GM18909 (cell line): ENCODE measurements around the gene CRLF1.
"Not testable (repeated sequence)": the region's sequence is repeated elsewhere in the genome, so short reads cannot be mapped to it uniquely, and the experiment has no call there.

Experiments used
- ATAC-seq: cut with Tn5 transposase; IDR thresholded peaks from one replicate; pipeline ENCODE4 v1.9.1; 2021; ENCODE audit warnings: mild to moderate bottlenecking; ENCODE audit not compliant: unreplicated experiment, poor library complexity

Gene CRLF1

DNA sequence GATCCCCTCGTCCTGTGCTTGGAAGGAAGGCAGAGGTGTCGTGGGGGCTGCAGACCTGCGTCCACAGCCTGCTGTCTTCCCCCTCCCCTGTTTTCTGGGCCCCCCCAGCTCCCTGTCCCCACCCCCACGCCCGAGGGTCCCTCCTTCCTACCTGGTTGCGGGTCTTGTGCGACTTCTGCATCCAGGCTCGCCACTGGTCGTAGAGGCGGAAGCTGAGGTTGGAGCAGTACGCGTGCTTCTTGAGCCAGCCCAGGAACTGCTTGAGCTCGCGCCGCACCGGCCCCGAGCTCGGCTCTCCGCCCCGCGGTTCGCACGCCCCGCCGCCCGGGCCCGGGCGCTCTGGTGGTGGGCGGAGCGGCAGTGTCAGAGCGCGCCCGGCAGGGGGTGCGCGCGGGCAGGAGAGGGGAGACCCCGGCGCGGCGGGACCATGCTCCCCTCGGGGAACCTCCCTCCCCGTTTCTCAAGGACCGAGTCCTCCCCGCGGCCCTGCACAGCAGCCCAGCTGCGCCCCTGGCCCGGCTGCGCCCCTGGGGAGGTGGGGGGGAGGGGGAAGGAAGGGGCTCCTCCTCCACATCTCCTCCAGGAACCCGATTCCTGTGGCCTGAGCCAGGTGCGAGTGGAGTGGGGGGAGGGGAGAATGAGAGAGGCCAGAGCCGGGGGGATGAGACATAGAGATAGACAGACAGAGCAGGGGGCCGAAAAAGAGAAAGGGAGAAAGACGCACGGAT lies 12.3 kb downstream of the CRLF1 start:
- ATAC-seq = peak; percentile 65

DNA sequence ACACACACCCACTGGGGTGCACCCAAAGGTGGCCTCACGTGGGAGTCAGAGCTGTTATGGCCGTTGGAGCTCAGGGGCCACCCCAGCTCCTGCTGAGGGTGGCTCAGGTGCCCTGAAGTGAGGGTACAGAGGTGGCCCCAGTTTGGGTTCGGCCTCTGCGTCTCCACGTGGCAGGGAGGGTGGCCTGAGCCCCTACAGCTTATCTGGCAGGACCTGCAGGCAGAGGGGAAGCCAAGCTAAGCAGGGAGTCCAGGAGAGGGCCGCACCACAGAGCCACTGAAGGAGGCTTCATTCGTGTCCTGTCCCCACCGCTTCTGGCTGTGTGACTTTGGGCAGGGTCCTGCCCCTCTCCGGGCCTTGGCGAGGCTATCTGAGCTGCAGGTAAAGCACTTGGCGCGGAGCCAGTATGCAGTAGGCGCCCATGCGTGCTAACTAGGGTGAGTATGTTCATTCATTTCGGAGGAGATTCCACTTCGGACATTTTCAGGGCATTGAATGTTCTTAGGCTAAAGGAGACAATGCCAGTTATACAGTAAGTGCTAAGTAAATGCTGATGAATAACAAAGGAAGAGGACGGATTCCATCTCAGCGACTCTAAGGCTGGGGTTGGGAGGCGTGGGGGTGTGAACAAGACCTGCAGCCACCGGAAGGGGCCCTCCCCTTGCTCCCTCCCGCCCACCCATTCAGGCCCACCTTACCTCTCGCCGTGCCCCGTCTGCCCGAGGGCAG lies 13.1 kb downstream of the CRLF1 start:
- ATAC-seq = no peak

DNA sequence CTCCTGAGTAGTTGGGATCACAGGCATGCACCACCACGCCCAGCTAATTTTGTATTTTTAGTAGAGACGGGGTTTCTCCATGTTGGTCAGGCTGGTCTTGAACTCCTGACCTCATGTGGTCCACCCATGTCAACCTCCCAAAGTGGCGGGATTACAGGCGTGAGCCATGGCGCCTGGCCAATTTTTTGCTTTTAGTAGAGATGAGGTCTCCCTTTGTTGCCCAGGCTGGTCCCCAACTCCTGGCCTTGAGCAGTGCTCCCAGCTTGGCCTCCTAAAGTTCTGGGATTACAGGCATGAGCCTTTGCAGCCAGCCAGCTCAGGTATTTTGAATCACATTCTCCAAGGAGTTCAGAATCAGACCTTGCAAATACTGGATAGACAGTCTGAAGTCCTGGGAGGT lies 13.9 kb downstream of the CRLF1 start:
- ATAC-seq = not testable (repeated sequence)

- ATAC-seq = no peak
Measured at GRCh38 chr19:18591735-18592385, 14.7 kb downstream of the CRLF1 start.

DNA sequence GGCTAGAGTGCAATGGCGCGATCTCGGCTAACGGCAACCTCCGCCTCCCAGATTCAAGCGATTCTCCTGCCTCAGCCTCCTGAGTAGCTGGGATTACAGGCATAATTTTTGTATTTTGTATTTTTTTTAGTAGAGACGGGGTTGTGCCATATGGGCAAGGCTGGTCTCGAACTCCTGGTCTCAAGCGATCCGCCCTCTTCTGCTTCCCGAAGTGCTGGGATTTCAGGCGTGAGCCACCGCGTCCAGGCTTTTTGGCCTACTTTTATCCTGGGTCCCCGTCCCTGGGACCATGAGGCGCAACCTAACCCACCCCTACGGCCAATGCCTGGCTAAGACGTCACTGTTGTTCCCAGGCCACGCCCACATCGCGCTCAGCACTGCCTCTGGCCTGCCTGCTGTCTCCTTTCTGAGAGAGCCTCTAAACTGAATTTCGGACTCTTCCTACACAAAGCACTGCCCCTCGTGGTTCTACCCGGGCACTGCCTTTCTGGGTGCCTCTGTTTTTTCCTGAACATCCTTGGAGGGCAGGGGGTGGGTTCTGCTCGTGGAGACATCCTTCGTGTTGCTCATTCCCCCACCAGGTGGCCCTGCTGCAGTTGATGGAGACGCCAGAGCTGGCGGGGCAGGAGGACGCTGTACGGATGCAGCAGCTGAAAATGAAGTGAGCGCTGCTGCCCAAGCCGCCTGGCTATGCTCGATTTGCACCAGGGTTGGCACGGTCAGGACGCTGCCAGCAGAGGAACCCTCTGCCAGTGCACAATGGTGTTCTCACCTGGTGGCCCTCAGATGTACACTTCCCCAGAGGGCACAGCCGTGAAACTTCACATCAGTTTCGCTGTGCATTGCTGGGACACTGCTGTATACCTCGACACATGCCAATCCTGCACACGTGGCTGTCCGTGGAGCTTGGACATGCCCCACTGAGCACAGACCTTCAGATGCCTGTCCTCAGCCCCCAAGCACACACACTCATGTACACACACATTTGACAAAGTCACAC lies 16.0 kb downstream of the CRLF1 start:
- ATAC-seq = no peak

GRCh38 chr19:18589380-18590272 lies 17.0 kb downstream of the CRLF1 start:
- ATAC-seq = peak; percentile 36

- ATAC-seq = peak; percentile 78
Measured at GRCh38 chr19:18588611-18589379, 17.8 kb downstream of the CRLF1 start, which contains the start of gene REX1BD. Gene REX1BD (plus strand): TSS chr19:18588798. CDS start chr19:18588802, 4 bp downstream.

DNA sequence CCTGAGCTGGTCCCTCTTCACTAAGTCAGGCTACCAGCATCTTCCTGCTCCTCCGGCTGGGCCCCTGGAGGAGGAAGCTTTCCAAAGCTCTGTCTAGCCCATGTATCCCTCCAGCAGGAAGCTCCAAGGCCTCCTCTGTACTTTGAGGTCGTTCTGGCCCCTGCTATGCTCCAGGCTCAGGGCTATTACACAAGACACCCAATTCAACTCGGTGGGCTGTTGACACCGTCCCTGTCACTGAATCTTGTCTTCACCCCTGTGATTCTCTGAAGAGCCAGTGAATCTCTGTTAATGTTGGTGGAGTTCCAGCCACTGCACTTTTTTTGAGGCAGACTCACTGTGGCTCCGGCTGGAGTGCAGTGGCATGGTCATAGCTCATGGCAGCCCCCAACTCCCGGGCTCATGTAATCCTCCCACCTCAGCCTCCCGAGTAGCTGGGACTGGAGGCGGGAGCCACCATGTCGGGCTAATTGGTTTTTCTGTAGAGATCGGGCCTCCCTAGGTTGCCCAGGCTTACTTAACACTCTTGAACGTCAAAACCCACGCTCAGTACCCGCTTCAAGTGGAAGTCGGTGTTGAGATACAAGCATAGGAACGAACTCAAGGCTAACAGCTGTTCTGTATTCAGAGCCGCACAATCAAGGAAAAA lies 18.5 kb downstream of the CRLF1 start:
- ATAC-seq = no peak

DNA sequence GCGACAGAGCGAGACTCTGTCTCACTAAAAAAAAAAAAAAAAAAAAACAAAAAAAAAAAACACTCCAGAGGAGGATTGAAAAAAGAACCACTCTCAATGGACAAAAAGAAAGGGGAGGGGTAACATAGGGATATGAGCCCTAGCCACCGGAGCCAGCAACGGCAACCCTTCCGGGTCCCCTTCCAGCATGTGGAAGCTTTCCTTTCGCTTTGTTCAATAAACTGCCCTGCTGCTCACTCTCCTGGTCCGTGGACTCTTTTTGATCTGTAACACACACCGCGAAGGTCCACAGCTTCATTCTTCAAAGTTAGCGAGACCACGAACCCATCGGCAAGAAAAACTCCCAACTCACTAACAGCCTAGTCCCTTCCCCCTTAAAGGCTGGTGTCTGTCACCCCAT lies 19.0 kb downstream of the CRLF1 start:
- no peak for ATAC-seq

- no peak for ATAC-seq
Measured at GRCh38 chr19:18586306-18586705, 20.3 kb downstream of the CRLF1 start.

- no peak for ATAC-seq
Measured at GRCh38 chr19:18580311-18580710, 26.3 kb downstream of the CRLF1 start.

GRCh38 chr19:18577365-18577914 lies 29.2 kb downstream of the CRLF1 start:
- ATAC-seq = no peak

GRCh38 chr19:18576383-18576782 lies 30.2 kb downstream of the CRLF1 start:
- ATAC-seq = no peak

GRCh38 chr19:18574691-18575291 lies 31.8 kb downstream of the CRLF1 start:
- ATAC-seq = no peak

- peak; percentile 91 for ATAC-seq
Measured at GRCh38 chr19:18571564-18572344, 34.8 kb downstream of the CRLF1 start, which contains the start of gene UBA52. Gene UBA52 (plus strand): TSS chr19:18571857. CDS start chr19:18573301, 1,444 bp downstream.

GRCh38 chr19:18568367-18568766 lies 38.2 kb downstream of the CRLF1 start:
- ATAC-seq = no peak
